Fibroblast of skin of left biceps (primary cell): ENCODE results near the gene TEAD4.

Experiments
- DNase-seq, 2 experiments: peaks; one replicate each; pipeline ENCODE4 v3.0.0-alpha.2; 2013; ENCODE audit warnings: low read depth in 2 of 2

Gene TEAD4

DNA sequence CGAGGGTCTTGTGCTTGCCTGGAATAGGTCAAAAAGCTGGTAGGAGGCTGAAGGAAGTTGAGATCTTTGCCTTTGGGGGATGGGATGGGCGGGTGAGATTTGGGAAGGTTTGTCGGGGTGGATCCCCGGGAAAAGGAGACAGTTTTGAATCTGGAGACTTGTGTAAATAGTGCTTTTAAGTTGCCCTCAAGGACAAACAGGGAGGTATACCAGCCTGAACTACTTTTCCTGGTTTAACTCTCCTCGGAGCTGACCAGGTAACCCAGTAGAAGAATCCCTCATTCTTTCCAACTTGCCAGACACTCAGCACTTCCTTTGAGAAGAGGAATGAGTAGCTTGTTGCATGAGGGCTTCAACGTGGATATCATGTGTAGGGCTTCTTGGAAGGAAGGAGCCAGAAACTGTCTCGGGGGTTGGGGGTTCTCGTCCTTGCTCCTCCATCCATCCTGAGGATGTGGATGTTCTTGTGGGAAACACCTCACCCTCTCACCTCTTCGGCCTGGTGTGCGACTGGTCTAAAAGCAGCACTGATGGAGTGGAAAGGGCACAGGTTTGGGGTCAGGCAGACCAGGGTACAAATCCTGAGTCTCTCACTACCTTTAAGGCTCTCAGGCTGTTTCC lies 1.9 kb downstream of the TEAD4 start:
- no peak for DNase-seq

DNA sequence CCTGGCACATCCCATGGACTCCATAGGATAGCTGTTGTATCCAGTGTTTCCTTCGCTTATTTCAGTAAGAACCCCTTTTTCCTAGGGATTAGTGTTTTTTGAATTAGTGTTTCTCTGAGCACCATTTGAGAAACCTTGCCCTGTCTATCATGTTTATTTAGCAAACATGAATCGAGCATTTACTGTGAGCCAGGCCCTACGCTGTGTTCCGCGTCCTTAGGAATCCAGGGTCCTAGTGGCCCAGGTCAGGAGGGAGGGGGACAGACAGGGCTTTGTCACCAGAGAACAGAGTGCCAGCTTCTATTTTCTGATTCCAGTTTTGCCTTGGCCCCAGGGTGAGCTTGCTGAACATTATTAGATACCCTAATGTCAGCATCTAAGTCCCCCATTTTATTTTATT lies 2.5 kb downstream of the TEAD4 start:
- DNase-seq: no peak

DNA sequence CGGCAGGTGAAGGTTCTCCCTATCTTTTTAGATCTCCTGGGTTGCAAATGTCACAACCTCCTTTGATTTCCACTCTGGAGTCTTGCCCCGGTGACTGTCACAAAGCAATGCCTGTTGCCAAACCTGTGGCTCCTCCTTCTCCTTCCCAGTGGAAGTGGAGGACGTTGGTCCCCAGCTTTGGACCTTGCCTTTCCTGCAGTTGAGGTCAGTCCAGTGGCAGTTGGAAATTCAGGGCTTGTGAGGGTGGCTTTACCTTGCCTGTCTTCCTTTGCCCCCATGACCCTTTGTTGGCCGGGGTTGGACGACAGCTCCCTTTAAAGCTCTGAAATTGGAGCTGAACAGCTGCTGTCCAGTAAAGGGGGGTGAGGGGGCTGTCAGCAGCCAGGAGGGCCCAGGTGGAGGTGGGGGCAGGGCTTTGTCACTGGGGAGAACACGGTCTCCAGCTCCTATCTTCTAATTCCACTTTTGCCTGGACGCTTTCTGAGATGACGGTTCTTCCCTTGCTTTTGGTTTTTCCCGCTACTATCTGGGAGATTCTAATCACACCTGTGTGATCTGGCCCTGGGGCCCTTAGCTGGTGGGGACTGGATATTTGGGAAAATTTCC lies 4.1 kb downstream of the TEAD4 start:
- DNase-seq: no peak

DNA sequence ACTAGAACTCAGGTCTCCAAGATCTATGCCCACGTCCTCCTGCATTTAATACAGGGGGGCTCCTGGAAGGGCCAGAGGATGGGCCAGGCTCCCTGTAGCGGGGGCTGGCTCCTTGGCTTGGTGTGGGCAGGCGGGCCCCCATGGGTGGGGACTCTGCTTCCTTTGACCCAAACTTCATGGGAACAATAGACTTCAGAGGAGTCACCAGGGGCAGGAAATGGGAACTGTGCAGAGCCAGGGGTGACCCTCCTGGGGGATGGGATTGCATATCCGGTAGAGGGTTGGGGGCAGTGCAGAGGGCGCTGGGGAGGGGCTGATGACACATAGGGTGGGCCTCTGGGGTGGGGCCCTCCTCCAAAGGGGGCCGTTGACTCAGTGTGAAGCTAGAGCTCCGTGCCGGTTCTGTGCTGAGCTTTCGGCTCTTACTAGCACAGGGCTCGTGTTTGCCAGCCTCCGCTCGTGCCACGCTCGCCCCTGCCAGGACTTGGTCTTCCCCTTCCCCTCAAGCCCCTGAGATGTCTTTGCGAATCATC lies 4.6 kb downstream of the TEAD4 start:
- DNase-seq: no peak

DNA sequence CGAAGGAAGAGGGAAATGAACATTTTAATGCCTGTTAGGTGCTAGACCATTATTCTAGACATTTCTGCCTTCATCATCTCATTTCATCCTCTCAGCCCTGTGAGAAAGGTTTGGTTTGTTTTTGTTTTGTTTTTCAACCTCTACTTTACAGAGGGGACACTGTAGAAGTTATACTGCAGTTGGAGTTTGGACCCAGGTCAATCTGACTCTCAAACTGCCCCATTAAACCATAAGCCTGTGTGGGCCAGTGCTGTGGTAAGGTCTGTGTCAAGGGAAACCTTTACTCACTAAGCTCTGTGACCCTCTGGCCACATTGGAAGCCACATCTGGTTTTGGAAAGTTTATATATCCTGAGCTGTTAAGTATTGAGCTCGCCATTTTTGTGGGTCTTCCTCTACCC lies 8.5 kb downstream of the TEAD4 start:
- no peak for DNase-seq

DNA sequence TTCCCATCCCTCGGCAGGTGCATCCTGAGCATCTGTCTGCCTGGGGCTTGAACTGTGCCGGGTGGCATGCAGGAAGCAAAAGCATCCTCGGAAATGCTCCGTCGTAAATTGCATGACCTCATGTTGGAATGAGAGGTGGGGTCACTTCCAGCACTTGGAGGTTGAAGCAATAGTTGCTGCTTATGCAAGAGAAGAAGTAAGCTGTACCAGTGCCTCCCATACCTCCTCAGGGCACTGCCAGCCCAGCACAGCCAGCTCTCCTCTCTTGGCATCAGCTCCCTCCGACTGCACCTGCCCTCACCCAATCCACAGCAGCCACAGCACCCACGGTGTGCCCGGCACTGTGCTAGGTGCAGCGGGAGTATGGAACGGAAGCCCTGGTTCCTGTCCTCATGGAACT lies 11.5 kb downstream of the TEAD4 start:
- DNase-seq: no peak

DNA sequence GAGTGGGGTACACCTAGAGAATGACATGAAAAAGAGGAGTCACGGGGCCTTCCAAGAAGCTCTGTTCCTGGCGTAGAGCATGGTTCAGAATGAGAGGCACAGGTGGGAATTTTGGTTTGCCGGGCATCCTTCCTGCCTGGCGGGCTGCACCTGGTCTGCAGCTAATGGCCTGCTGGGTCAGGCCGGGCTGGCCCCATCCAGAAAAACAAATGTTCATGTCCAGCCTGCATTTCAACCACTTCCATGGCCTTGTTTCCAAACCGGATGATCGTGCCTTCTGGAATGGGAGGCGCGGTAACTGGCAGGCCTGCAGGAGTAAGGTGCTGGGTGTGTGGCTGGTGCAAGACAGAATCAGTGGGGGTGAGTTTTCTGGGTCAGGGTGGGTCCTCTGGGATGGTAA lies 14.4 kb downstream of the TEAD4 start:
- no peak for DNase-seq

DNA sequence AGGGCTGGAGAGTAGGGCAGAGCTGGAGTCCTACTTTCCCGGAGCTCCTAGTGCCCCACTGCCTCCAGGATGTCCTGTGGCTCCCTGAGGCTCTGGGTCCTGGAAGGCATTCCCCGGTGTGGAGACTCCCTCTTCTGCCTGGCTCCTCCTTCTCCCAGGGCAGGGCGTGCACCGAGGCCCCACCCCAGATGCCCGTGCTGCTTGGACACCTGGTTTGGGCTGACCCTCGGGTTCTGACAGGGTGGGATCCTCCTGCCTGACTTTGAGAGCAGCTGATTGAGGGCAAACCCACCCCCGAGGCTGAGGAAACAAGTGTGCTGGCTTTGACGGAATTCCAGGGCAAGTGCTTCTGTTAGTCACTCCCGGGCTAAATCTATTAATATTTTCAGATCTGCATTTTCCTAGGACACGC lies 15.4 kb downstream of the TEAD4 start:
- no peak for DNase-seq

DNA sequence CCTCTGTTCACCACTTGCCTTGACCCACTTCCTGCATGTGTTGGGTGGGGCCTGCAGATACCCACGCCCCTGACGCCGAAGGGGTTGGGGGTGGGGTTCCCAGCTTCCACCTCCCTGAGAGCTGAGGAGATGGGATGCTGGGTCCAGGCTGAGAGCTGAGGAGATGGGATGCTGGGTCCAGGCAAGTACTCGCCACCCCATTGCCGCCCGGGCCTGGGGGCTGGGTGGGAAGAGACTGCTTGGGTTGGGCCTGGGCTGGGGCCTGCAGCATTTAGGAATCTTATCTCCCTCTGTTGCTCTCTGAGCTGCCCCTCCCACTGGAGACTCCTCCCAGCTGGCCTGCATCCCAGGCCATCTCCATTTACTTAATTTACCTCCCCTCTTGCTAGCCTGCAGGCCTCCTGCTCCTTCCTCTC lies 17.4 kb downstream of the TEAD4 start:
- no peak for DNase-seq

DNA sequence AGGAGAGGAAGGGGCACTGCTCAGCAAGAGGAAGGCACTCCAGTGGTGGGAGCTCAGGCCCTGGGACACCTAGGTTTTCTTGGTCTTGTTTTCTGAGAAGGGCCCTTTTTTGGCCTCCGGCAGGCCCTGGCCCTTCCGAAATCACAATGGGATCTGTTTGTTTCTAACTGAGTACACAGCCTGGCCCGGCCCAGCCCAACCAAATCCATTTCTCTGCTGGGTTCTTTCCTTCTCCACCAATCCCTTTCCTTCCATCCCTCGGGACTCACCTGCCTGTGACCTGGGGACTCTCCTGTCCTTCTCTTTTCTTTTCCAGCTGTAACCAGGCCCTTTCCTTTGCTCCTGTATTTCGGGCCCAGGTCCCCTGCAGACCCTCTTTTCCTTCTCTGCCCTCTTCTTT lies 18.6 kb downstream of the TEAD4 start:
- DNase-seq: no peak

DNA sequence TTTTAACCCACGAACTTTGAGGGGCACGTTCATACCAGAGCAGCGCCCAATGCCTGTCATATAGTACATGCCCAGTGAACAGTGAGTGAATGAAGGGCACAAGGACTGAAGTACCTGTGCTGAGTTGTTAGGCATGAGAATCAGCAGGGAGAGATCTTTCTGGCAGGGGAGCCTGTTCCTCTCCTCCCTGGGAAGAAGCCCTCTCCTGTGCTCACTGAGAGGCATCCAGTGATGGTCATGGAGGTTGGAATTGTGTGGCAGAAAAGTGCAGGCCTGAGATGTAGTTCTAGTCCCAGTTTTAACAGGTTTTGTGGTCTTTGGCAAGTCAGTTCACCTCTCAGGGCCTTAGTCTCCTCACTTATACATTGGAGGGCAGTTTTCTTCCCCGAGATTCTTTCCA lies 20.6 kb downstream of the TEAD4 start:
- no peak for DNase-seq

DNA sequence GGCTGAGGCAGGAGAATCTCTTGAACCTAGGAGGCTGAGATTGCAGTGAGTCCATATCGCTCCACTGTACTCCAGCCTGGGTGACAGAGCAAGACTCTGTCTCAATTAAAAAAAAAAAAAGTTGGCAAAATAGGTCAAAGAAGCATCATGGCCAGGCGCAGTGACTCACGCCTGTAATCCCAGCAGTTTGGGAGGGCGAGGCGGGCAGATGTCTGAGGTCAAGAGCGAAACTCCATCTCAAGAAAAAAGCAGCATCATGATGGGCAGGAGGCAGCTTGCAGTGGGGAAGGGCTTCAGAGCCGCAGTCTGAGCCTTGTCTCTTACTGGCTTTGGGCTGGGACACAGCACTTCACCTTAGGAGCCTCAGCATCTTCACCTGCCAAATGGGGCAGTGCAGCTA lies 21.4 kb downstream of the TEAD4 start:
- DNase-seq: no peak

DNA sequence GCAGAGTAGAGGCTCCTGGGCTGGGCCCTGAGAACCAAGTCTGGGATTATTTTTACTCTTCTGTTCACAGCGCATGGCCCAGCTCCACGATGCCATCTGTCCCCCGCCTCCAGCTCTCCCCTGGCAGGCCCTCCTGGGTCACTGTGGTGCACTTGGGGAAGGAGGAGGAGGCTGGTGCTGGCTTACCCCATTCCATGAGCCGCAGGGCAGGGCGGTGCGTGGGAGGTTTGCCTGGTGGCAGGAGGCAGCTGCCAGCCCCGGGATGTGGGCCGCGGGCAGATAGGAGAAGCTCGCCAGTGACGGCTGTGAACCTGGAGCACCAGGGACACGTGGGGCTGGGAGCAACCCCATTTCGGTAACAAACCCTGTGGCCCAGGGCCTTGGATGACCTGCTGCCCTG lies 23.2 kb downstream of the TEAD4 start:
- DNase-seq: no peak

DNA sequence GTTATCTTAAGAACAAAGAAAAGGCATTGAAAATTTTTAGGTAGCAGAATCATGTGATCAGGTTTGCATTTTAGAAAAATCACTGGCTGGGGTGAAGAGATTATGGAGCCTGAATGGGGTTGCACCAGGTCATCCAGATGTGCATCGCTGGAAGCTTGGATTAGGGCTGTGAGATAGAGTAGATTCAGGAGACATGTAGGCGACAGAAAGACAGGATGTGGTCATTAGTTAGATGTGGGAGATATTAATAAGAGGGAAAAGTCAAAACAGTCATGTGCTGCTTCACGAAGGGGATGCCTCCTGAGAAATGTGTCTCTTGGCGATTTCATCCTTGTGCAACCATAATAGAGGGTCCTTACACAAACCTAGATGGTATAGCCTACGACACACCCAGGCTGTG lies 25.1 kb downstream of the TEAD4 start:
- no peak for DNase-seq

DNA sequence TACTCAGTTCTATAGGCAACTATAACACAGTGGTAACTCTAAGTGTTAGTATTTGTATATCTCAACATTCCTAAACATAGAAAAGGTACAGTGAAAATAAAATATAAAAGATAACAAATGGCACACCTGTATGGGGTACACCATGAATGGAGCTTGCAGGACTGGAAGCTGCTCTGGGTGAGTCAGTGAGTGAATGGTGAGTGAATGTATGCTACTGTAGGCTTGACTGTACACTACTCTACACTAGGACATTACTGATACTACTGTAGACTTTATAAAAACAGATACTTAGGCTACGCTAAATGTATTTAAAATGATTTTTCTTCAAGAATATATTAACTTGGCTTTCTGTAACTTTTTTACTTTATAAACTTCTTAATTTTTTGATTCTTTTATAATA lies 25.5 kb downstream of the TEAD4 start:
- no peak for DNase-seq

DNA sequence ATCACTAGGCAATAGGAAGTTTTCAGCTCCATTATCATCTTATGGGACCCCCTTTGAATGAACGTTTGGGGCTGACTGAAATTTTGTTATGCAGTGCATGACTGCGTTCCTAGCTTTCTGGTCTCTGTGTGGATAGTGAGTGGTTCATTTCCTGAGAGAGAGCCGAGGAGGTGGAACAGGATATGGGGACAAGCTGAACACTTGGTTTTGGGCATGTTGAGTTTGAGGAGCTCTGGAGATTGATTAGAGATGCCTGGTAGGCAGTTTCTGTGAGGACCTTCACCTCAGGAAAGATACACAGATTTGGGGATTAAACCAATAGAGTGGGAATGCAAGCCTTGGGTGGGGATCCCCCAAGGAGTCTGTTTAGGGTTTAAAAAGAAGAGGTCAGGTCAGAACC lies 27.7 kb downstream of the TEAD4 start:
- DNase-seq: no peak

DNA sequence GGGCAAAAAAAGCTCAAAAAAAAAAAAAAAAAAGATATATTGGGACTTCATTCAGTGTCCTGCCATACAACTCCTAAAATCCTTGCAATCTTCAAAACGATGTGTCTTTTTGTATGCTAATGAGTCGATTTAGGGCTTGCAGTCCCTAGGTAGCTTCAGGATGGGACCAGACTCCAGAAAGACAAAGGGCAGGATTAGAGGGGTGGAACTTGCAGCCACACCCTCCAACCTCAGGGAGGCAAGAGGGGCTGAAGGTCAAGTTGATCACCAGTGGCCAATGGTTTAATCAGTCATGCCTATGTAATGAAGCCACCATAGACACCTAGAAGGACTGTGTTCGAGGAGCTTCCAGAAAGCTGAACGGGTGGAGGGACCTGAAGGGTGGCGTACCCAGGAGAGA lies 29.3 kb downstream of the TEAD4 start:
- DNase-seq: no peak

DNA sequence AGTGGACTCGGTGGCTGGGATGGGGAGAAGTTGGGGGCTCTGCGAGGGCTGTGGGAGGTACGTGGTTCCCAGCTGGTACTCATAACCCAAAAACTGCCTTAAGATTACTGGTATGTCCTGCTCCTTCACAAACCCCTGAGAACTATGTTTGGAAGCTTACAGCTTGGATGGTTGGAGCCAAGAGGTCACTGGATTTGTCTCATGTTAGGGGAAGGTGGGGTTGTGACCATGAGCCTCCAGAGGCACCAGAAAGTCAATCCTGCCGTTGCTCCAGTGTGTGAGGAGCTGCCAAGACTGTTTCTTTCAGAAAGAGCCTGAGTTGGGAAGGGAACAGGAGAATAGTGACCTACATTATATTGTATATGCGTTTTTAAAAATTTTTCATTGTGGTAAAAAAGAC lies 33.5 kb downstream of the TEAD4 start:
- DNase-seq: no peak

DNA sequence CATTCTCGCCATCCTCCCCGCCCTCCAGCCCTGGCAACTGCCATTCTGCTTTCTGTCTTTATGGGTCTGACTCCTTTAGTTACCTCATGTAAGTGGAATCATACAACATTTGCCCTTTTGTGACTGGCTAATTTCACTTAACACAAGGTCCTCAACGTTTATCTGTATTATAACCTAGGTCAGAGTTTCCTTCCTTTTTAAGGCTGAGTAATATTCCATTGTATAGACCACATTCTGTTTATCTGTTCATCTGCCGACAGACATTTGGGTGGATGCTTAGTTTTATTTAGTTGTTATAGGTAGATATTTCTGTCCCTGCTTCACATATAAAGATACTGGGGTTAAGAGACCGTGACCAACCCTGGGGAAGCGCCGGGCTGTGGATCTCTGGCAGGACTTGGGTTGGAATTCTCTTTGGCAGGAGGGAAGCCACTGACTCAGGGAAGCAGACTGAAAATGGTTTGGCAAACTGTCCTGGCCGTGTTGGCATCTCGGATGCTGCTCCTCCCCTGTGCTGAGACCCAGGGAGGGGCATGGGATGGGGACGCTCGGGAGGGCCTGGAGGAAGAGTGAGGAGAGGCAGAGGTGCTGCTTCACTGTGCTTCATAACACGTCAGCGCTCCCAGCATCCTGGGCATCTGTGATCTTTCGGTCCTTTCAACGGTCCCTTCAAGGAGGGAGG lies 38.9 kb downstream of the TEAD4 start:
- DNase-seq: no peak

DNA sequence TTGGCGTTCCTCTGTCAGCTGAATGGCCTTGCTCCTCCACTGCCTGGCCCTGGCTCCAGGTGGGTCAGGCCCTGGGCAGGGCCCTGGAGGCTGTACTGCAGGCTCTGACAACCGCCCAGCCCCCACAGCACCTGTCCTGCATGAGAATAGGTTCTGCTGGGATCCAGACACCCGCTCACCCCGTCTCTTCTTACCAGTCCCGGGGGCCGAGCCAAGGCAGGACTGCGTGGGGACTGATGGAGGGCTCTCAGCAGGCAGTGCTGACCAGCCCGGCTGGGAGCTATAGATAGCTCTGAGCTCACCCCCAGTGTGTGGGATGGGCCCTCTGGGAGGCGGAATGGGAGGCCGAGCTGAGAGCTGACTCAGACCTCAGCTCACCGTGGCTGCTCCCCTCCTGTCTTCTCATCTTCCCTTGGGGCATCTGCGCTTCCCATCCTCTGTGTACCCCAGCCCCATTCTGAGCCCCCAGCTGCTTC lies 39.6 kb downstream of the TEAD4 start:
- peak; percentile 6 to 13 for DNase-seq

DNA sequence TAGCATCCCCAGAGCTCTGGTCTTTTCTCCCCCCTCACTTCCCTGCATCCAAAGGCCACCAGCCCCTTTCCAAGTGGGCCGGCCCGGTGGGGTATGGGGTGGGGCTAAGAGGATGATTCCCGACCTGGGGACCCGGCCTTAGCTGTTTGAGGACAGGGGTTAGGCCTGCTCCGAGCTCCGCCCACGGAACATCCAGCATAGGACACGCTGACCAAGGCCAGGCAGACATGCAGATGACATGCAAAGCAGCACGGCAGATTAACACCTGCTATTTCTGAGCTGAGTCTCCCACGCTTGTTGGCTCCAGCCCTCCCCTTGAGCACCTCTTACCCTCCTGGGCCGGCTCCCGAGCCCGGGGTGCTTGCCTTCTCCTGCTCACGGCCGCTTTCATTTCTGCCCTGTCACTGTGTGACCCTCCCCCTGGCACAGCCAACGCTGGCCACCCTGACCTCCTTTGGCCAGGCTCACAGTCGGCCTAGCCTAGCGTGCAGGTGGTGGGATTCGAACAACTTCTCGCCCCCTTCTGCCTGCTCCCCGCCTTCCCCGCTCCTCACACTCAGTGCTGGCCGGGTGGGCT lies 40.2 kb downstream of the TEAD4 start:
- DNase-seq: no peak

DNA sequence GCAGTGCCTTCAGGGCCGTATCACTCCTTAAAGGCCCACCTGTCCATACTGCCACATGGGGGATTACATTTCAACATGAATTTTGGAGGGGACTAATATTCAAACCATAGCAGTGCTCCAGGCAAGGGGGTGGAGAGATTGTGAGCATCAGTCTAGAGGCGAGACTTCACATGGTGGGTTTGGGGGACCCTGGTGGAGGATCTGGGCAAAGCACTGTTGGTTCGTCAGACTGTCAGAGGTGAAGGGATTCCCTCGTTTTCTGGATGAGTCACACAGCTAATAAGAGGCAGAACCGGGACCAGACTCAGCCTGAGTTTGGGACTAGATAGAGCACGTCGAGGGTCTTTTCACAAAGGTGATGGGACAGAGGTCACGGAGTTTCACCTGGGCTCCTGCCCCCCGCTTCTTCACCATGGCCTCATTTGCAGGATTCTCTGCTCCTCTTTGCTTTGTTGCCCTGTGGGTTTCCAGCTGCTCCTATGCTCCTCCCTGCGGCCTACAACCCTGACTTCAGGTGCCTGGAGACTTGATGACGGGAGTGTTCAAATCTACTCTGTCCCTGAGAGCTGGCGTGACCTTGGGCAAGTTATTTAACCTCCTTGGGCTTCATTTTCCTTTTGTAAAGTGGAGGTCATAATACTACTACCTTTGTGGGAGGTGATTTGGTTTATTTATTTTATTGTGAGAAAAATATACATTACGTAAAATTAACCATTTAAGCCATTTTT lies 41.5 kb downstream of the TEAD4 start:
- no peak for DNase-seq
